ENCODE measurements around the gene NCOR2.

DNA sequence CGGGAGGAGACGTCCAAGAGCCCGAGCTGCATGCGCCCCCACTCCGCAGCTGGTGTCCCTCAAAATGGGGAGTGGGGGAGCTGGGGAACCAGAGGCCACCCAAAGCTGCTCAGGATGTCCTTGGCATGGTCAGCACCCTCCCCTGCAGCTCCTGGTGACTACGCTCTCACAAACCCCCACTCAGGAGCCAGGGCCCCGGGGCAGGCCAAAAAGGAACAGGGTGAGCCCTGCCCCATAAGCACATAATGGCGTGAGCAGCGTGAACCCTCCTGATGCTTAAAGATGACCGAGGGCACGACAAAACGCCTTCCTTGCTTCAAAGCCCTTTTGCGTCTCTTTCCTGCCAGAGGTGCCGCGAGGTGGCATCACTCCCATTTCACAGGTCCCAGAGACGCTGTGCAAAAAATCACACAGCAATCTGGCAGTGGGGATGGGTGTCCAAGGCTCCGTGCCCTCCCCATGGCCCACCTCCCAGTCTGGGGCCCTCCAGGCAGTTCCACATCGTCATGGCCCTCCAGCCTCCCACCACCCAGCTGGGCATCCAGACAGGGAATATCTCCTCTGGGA, 13.5 kb downstream of the NCOR2 start:
- TF ChIP-seq, protein P1, sequence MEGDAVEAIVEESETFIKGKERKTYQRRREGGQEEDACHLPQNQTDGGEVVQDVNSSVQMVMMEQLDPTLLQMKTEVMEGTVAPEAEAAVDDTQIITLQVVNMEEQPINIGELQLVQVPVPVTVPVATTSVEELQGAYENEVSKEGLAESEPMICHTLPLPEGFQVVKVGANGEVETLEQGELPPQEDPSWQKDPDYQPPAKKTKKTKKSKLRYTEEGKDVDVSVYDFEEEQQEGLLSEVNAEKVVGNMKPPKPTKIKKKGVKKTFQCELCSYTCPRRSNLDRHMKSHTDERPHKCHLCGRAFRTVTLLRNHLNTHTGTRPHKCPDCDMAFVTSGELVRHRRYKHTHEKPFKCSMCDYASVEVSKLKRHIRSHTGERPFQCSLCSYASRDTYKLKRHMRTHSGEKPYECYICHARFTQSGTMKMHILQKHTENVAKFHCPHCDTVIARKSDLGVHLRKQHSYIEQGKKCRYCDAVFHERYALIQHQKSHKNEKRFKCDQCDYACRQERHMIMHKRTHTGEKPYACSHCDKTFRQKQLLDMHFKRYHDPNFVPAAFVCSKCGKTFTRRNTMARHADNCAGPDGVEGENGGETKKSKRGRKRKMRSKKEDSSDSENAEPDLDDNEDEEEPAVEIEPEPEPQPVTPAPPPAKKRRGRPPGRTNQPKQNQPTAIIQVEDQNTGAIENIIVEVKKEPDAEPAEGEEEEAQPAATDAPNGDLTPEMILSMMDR (IDR thresholded peaks at IDR 0.05), result no peak
- TF ChIP-seq EP300 (IDR thresholded peaks at IDR 0.05) (no peak), POLR2A (IDR thresholded peaks at IDR 0.05) (no peak)

Data from ovary (tissue), 3 donors.